Fibroblast of gingiva (primary cell): ENCODE results near the gene SOX4.
"Not testable (repeated sequence)": the region's sequence is repeated elsewhere in the genome, so short reads cannot be mapped to it uniquely, and the experiment has no call there.

Source experiments
- DNase-seq: peaks from one replicate; pipeline ENCODE4 v3.0.0-alpha.2; 2011; ENCODE audit warnings: low read depth

SOX4 gene

DNA sequence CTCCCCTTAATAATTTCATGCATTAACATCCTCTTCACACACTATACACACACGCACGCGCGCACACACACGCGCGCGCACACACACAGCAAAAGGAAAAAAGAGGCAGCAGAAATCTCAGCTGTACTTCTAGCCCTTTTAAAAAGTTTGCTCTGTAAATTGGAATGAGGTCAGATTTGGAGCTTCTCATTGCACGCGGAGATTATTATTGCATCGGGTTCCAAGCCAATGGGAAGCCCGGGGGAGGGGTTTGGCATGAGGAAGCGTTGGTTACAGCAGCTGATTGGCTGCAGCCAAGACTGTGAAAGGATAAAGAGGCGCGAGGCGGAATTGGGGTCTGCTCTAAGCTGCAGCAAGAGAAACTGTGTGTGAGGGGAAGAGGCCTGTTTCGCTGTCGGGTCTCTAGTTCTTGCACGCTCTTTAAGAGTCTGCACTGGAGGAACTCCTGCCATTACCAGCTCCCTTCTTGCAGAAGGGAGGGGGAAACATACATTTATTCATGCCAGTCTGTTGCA, at the start of gene SOX4:
Gene SOX4 (plus strand): TSS at position 340 of the 515 bp plus-strand sequence. CDS start 784 bp downstream, outside the sequence.
- peak; percentile 94 for DNase-seq

DNA sequence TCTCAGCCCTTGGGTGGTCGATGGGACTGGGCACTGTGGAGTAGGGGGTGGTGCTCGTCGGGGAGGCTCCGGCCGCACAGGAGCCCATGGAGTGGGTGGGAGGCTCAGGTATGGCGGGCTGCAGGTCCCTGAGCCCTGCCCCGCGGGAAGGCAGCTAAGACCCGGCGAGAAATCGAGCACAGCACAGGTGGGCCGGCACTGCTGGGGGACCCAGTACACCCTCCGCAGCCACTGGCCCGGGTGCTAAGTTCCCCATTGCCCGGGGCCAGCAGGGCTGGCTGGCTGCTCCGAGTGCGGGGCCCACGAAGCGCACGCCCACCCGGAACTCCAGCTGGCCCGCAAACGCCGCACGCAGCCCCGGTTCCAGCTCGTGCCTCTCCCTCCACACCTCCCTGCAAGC, 41.3 kb upstream of the SOX4 start:
- DNase-seq = not testable (repeated sequence)

DNA sequence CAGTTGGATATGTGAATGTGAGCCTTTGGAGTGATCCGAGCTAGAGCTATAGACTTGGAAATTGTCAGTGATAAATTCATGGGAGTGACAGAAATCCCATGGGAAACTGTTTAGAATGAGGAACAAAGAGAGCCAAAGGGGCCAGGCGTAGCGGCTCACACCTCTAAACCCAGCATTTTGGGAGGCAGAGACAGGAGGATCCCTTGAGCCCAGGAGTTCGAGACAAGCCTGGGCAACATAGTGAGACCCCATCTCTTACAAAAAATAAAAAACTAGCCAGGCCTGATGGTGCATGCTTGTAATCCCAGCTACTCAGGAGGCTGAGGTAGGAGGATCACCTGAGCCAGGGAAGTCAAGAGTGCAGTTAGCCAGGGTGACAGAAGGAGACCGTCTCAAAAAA, 39.3 kb upstream of the SOX4 start:
- DNase-seq = no peak

DNA sequence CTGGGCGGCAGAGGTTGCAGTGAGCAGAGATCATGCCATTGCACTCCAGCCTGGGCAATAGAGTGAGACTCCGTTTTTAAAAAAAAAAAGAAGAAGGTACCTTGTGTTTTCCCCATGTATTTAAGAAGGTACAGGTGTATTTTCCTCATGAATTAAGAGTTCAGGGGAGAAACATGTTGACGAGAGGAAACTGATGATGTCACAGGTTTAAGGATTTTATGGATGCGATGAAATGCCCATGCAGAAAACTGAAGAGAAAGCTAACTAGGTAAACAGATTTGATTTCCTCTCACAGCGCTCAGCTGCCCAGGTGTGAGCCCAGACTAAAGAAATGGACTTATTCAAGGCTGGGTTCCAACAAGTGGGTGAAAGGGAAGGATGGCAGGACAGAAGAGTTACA, 38.4 kb upstream of the SOX4 start:
- no peak for DNase-seq

DNA sequence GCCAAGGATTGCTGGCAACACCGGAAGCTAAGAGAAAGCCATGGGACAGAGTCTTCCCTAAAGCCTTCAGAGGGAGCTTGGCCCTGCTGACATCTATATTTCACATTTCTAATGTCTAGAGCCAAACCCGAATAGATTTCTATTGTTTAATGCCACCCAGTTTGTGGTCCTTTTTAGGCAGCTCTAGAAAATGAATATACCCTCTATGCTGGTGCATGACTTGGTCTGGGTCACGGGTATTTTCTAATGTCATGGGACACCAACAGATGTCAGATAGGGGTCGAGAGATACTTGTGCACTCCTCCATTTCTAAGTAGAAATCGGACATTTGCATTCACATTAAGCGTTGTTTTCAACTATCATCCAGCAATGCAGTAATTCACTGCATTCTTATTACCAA, 37.0 kb upstream of the SOX4 start:
- DNase-seq = no peak

DNA sequence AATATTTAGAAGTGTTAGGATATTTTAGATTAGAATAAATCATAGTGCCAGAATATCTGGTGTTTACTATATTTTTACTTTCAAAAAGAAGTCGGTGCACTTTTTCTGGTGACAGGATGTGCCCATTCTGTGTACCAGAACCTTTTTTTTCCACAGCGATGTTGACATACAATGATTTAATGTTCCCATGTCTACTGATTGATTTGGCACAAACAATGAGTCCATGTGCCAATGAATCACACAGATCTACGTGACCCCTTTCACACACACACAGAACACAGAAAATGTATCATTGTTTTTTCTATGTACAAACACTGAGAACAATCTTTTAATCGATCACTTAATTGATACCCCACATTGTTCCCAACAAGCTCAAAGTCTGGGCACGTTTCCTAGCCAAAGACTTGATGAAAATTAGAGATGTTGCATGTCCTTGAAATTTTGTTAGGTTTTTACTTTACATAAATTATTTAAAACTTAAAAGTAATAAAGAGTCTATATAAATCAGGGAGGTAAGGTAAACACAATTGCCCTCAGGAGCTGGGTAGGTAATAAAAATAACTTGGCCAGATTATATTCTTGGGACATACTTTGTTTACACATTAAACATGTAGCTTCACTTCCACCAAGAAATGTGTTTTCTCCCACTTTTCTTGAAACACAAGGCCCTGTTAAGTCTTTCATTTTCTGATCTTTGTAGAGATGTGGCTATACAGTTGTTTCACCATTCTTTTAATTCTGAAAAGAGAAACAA, 36.4 kb upstream of the SOX4 start:
- peak; percentile 11 for DNase-seq

DNA sequence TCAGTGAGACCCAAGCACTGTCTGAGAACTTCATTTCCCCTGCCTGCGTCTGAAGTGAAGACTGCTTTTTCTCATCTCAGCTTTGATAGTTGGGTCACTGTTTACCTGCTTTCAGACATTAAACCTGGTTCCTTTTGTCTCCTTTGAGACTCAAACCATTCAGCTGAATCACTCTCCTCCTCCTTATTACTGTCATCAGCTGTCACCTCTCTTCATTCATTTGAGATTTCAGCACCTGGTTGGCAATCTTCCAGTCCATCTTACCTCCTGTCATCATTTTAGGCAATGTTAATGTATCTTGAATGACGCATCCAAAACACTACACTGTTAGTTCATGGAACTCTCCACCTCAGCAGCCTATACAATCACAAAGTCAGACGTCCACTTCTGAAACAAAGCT, 34.3 kb upstream of the SOX4 start:
- no peak for DNase-seq

DNA sequence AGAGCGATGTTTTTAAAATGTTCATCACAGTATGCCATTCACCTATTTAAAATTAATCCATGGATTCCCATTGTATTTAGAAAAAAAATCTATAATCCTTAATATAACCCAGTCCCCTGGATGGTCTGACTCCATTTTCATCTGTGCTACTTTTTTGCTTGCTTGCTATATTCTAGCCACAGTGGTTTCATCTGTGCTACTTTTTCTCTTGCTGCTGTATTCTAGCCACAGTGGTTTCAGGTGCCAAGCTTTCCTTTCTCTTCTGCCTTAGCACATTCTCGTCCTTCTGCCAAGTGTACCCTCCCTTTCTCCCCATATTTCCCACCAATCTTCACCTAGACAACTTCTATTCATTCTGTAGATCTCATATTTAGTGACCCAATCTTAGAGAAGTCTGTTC, 33.3 kb upstream of the SOX4 start:
- no peak for DNase-seq

DNA sequence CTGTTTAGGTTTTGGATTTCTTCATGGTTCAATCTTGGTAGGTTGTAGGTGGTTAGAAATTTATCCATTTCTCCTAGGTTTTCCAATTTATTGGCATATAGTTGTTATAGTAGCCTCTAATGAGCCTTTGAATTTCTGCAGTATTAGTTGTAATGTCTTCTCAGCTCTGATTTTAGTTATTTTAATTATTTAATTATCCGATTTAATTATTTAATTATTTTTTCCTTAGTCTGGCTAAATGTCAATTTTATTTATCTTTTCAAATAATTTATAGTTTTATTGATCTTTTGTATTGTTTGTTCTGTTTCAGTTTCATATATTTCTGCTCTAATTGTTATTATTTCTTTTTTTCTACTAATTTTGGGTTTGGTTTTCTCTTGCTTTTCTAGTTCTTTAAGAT, 28.1 kb upstream of the SOX4 start:
- DNase-seq = no peak

DNA sequence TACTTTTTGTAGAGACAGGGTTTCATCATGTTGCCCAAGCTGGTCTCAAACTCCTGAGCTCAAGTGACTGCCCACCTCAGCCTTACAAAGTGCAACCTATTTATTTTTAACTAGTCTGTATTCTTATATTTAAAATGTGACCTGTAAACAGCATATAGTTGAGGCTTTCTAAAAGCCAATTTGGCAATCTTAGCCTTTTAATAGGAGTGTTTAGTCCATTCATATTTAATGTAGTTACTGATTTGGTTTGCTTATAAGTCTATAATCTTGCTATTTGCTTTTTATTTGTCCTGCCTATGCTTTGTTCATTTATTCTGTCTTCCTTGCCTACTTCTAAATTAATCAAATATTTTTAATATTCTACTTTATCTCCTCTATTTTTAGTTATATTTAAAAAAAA, 15.0 kb upstream of the SOX4 start:
- DNase-seq = no peak

DNA sequence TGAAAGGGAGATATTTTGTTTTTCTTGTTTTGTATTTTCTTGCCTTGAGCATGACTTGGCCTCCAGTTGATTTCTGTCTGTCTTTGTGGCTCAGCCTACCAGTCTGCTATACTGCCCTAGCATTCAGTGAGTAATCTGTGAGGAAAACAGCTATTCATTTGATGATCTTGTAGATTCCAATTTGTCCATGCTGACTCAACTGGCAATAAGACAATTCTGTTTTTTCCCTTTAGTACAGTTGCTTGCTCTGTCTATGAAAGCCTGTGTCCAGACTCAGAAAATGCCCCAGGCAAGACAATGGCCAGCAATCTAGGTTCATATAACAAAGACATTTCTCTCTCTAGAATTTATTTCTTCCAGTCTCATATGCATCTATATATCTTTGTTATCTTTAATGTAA, 10.9 kb upstream of the SOX4 start:
- no peak for DNase-seq

DNA sequence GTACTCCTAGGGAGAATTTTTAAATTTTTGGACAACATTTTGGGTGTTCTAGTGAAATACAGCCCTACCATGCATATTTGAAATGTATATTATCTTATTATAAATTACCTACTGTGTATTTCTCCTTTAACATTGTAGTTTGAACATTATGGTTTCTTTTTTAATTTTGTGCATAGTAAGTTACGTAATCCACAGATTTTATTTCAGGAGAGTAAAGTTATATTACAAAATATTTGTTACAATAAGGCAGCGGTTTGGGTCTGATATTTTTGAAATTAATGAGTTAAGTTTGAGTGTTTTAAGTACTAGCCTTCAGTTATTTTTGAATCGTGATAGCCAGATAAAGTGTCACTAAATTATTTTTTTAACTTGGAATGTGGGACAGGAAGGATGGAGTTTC, 7.3 kb upstream of the SOX4 start:
- no peak for DNase-seq

DNA sequence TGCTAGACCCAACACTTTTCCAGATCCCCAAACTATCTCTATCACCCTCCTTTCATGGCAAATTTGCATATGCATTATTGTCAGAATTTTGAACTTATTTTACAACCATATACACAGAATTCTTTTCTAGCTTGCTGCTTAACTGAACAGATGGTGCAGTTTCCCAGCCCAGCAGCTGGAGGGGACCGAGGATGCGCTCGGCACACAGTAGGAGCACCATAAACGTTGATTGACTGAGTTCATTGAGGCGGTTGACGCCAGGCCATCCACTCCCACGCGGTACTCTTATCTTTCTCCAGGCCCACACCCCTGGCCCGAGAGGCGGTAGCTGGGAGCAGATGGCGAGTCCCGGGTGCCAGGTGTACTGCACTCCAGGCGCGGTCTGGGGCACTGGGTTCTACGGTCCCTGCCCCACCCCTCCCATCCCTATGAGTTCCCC, 6.8 kb upstream of the SOX4 start:
- DNase-seq = no peak

DNA sequence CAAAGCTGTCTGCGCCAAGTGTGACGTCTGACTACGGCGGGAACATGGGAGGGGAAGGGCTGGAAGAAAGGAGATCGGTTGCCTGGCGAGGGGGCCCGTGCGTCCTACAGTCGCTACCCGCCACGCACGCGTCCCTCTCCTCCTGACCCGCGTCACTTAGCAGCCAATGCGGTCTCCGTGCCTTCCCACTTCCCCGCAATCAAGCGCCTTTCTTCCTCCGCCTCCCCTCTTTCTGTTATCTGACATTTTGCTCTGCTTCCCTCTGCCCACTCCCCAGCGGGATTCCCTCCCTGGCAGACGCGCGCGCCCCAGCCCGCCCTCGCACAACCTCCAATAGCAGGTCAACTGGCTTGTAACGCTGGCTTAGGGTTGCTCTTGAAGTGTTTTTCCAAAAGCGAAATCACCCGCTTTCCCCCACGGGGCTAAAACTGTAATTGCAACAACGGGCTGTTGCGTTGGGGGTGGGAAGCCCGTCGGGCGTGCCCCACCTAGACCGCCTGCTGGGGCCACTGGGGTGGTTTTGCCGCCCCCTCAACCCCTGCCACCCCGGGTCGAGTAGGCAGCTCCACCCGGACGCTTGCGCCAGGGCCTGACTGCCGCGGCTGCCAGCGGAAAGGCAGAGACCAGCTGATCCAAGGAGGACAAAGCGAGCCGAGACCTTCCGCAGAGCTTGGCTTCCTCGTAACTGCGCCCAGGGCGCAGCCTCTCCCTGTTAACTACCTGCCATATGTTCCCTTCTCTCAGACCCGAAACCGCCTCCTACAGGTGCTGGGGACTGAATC, 6.2 kb upstream of the SOX4 start:
- peak; percentile 63 for DNase-seq

DNA sequence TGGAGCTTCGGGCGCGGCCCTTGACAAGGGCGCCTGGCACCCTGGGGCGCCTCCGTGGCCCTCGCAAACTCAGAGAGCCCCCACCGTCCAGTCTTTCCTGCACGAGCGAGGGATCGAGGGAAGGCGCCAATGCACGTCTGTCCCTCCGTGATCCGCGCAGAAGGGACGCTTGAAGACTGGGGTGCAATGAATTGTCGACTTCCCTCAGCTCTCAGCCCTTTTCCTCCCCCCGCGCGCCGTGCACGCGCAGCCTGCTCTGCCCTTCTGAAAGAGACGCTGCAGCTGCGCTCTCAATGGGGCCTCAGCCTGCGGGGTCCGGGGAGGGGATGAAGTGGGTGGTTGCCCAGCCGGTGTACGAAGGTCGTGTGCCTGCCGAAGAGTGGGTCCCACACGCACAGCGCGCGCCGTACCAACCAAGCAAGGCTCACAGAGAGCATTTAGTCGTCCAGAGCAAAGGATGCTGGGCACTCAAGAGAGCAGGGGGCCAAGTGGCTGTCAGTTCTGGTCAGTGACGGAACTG, 5.5 kb upstream of the SOX4 start:
- DNase-seq = peak; percentile 51

DNA sequence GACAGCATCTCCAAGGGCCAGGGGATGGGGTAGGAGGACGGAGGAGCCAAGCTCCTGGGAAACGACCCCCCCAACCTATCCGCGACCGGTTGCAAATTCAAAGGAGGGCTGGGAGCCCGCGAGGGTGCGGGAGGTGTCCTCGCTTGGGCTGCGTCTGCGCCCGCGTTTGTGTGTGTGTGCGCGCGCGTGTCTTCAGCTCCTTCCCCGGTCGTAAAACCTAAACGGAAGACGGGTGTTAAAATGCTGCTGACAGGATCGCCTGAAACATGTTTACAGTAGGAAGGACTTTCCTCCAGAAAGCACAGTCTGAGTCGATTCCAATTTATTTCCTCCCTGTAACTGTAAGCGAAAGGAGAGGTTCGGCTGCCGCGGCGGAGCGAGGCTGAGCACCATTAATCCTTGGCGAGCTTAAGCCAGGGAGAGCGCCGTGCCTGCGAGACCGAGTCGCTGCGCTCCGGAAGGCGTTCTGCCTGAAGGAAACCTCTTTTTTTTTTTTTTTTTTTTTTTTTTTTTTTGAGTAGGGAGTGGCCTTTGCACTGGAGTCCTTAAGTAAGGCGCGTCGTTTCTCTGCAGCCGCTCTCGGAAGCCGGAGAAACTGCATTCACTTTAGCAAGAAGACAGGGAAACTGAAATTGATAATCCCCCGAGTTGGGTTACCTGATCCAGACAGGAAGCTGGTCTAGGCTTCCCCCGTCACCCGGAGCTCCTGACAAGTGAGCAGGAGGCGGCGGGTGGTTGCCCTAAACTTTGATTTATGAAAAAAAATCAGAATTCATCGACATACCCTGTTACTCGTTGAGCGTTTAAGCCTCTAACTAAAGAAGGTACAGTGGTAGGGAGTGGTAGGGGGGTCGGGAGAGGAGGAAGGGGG, 4.8 kb upstream of the SOX4 start:
- DNase-seq = peak; percentile 89

DNA sequence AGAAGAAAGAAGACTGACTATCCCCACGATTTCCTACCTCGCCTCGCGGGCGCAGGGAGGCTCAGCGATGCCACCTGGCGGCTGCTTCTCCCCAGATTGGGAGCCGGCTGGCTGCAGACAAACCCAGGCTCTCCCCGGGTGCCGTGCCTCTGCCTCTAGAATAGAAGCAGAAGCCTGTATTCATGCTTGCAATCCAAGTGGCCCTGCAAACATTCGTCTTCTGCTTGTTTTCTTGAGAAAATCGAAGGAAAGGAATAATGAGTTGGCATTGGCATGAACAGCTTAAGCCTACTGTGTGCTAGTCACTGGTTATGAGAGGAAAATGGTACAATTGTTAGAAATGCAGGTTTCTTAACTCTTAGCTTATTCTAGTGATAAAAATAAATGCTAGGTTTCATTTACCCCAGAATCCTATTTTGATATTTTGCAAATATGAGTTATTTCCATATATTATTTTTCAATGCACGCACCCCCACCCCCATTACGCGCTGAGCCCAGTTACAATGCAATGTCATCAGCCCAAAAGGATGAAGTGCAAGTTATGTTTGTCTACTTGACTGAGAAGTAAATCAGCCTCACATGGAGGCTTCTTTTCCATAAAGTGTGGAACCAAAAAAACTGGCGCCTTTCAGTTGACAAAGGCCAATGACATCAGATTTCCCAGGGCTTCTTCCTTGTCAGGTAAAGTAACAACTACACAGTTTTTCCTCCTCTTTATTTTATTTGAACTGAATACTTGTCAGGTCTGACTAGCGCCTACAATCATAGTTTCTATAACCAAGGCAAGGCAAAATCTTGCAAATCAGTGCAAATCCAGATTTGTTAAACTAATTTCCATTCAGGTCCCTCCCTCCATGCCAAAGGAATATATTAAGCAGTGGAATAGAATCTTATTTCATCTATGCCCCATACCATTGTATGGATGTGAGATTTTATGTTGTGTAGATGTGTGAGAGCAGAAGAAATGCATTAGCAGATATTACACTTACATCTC, 3.9 kb upstream of the SOX4 start:
- peak; percentile 71 for DNase-seq

DNA sequence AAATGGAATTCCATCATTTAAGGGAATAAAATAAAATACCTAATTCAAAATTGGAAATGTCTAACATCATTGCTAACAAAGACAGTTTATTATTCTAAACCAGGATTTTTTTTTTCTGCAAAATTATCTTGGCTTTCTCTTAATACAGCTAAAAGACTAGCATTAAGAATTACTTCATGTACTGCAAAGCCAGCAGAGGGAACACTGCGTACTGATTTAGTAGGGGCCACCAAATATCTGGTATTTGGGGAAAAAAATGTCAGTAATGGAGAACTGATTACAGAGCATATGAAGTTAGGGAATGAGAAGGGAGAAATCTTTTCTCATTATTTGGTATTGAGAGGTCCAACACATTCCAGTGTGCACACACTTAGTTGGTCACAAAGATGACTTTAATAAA, 3.2 kb upstream of the SOX4 start:
- DNase-seq = no peak

DNA sequence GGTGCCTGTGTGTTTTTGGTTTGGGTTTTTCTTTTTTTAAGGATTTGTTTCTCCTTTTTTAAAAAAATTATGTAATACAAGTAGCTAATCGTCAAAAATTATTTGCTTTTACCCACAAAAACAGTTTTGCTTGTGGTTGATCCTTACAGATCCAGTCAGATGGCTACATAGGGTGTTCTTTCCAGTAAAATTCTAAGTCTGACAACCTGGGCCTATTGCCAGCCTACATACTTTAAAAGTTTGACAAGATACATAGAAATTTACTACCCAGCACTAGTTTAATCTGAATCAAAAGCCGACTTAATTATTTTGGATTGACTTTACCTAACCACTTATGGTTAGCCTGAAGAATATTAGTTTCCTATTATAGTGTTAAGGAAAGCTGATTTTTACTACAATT, 2.1 kb upstream of the SOX4 start:
- no peak for DNase-seq

DNA sequence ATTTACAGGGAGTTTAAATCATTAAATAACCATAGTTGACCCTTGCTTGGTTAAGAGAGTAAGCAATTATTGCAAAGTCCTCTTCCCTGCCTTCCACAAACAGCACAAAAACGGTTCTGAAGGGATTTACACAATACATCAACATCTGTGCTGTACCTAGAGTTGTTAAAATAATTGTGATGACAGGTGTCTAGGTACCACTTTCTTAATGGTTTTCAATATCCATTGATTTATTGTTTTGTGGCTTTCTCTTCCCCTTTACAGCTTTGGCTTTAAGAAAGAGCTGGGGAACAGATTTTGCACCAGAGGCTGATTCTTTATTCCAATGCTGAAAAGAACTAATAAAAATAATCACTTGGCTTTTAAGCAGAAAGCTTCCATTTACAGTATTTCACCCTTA, 598 bp upstream of the SOX4 start:
- no peak for DNase-seq

DNA sequence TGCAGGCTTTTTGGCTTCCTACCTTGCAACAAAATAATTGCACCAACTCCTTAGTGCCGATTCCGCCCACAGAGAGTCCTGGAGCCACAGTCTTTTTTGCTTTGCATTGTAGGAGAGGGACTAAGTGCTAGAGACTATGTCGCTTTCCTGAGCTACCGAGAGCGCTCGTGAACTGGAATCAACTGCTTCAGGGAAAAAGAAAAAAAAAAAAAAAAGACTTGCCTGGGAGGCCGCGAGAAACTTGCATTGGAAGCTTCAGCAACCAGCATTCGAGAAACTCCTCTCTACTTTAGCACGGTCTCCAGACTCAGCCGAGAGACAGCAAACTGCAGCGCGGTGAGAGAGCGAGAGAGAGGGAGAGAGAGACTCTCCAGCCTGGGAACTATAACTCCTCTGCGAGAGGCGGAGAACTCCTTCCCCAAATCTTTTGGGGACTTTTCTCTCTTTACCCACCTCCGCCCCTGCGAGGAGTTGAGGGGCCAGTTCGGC, 420 bp downstream of the SOX4 start:
- peak; percentile 71 for DNase-seq
